Naive thymus-derived CD8-positive, alpha-beta T cell (primary cell): ENCODE results near the gene TTC28. TPM values are rescaled to one million over a fixed set of nuclear protein-coding genes. Genes with fewer than 3 reads are reported as not detected.

Experiments used
- ATAC-seq, 2 donors: fragments of 150-1000 bp; cut with Tn5 transposase in 1 of 2; sonication (Bioruptor Pico), chemical (Tn5 transposase) in 1 of 2; 1 replicate in 1 of 2; 2 replicates in 1 of 2; pipeline ENCODE4 v1.10.0; 2021; ENCODE audit warnings: mild to moderate bottlenecking in 2 of 2, moderate library complexity in 2 of 2
- POLR2A ChIA-PET: fragments of 350-600 bp; sonication (Branson Sonifier 250); formaldehyde crosslinking; loops from one replicate; lab custom pipeline; 2021; ENCODE audit warnings: antibody characterized with exemption; lab: Charles Lee
- DNase-seq, 10 donors: peaks; one replicate each; pipeline versions ENCODE4 v3.0.0 to v3.0.0-alpha.2; 2020 to 2022
- H3K27ac Mint-ChIP-seq, 10 donors: one replicate each; pipeline ENCODE4 v1.8.0; 2020 to 2022; ENCODE audit warnings: mild to moderate bottlenecking in 10 of 10, mixed read lengths in 10 of 10, moderate library complexity in 4 of 10, inconsistent platforms in 1 of 10
- H3K27me3 Mint-ChIP-seq, 5 donors: one replicate each; pipeline ENCODE4 v1.8.0; 2021 to 2022; ENCODE audit warnings: mixed read lengths in 5 of 5
- H3K36me3 Mint-ChIP-seq, 3 donors: one replicate each; pipeline ENCODE4 v1.8.0; 2020 to 2022; ENCODE audit warnings: mixed read lengths in 3 of 3, mild to moderate bottlenecking in 2 of 3, inconsistent platforms in 1 of 3
- H3K4me1 Mint-ChIP-seq, 4 donors: one replicate each; pipeline ENCODE4 v1.8.0; 2021 to 2022; ENCODE audit warnings: mixed read lengths in 4 of 4
- H3K4me3 Mint-ChIP-seq, 10 donors: one replicate each; pipeline ENCODE4 v1.8.0; 2020 to 2022; ENCODE audit warnings: mild to moderate bottlenecking in 10 of 10, mixed read lengths in 10 of 10, moderate library complexity in 6 of 10, inconsistent platforms in 1 of 10
- H3K9me3 Mint-ChIP-seq, 9 donors: one replicate each; pipeline ENCODE4 v1.8.0; 2020 to 2022; ENCODE audit warnings: mixed read lengths in 9 of 9, mild to moderate bottlenecking in 3 of 9, inconsistent platforms in 1 of 9, moderate library complexity in 1 of 9
- polyA plus RNA-seq, 3 donors: library from polyadenylated mRNA; unstranded; fragments of 300-500 nt; fragmentation: Illumina TruSeq; gene quantifications; one replicate each; pipeline ENCODE4 v1.2.3, GENCODE V29; 2021
- total RNA-seq, 8 experiments: library from RNA in 2 of 8; stranded (reverse) in 2 of 8; gene quantifications; one replicate each; pipeline ENCODE4 v1.2.3 and lab custom pipeline; 2021 to 2026

The TTC28 gene
- total and polyA plus RNA-seq, 5 experiments from 2014 or later = 0.44 to 6.4 (median 1.3) TPM

GRCh38 chr22:27975381-27976013, 704.1 kb downstream of the TTC28 start:
- H3K4me1 Mint-ChIP-seq = no peaks in the 10 kb centered on the region
- POLR2A ChIA-PET = no interaction called here
- no peak overlapping the region for H3K4me3 Mint-ChIP-seq
- H3K9me3 Mint-ChIP-seq = peaks cover 0 to 5% (median 1%) of the 10 kb centered on the region in 9 donors
- H3K27ac Mint-ChIP-seq = peak overlapping the region in 1 of 10 donors; percentile 6
- ATAC-seq = no peak
- no peaks in the 10 kb centered on the region for H3K27me3 Mint-ChIP-seq
- peaks cover 3 to 24% (median 8%) of the 10 kb centered on the region in 3 donors for H3K36me3 Mint-ChIP-seq
- DNase-seq = no peak

GRCh38 chr22:27973846-27974245, 705.8 kb downstream of the TTC28 start:
- Mint-ChIP-seq H3K9me3 (peaks cover 0 to 11% (median 2%) of the 10 kb centered on the region in 9 donors), H3K27me3 (no peaks in the 10 kb centered on the region), H3K27ac (no peak overlapping the region), H3K36me3 (peaks cover 14 to 36% (median 15%) of the 10 kb centered on the region in 3 donors), H3K4me1 (peaks cover 2 to 6% (median 3%) of the 10 kb centered on the region in 4 donors), H3K4me3 (no peak overlapping the region)
- POLR2A ChIA-PET = no interaction called here
- DNase-seq (no peak), ATAC-seq (no peak)

GRCh38 chr22:27972732-27973698, 706.6 kb downstream of the TTC28 start:
- ATAC-seq = no peak
- H3K27me3 Mint-ChIP-seq = no peaks in the 10 kb centered on the region
- peaks cover 15 to 34% (median 16%) of the 10 kb centered on the region in 3 donors for H3K36me3 Mint-ChIP-seq
- H3K4me3 Mint-ChIP-seq = no peak overlapping the region
- POLR2A ChIA-PET = no interaction called here
- H3K27ac Mint-ChIP-seq = peak overlapping the region in 1 of 10 donors; percentile 33
- H3K4me1 Mint-ChIP-seq = peaks cover 2 to 6% (median 3%) of the 10 kb centered on the region in 4 donors
- DNase-seq = no peak
- H3K9me3 Mint-ChIP-seq = peaks cover 0 to 11% (median 2%) of the 10 kb centered on the region in 9 donors

GRCh38 chr22:27971926-27972325, 707.7 kb downstream of the TTC28 start:
- Mint-ChIP-seq H3K4me3 (no peak overlapping the region), H3K27me3 (no peaks in the 10 kb centered on the region), H3K27ac (no peak overlapping the region), H3K4me1 (peaks cover 3 to 13% (median 5%) of the 10 kb centered on the region in 4 donors), H3K9me3 (peaks cover 0 to 11% (median 2%) of the 10 kb centered on the region in 9 donors), H3K36me3 (peaks cover 15 to 32% (median 17%) of the 10 kb centered on the region in 3 donors)
- ATAC-seq = no peak
- no peak for DNase-seq
- POLR2A ChIA-PET = no interaction called here

GRCh38 chr22:27970596-27971220, 708.9 kb downstream of the TTC28 start:
- no peak for ATAC-seq
- no peak for DNase-seq
- no peak overlapping the region for H3K4me3 Mint-ChIP-seq
- POLR2A ChIA-PET = no interaction called here
- no peaks in the 10 kb centered on the region for H3K27me3 Mint-ChIP-seq
- H3K27ac Mint-ChIP-seq = no peak overlapping the region
- H3K9me3 Mint-ChIP-seq = peaks cover 0 to 11% (median 2%) of the 10 kb centered on the region in 9 donors
- peaks cover 15 to 26% (median 17%) of the 10 kb centered on the region in 3 donors for H3K36me3 Mint-ChIP-seq
- H3K4me1 Mint-ChIP-seq = peaks cover 3 to 19% (median 7%) of the 10 kb centered on the region in 4 donors

- peaks cover 10 to 20% (median 17%) of the 10 kb centered on the region in 3 donors for H3K36me3 Mint-ChIP-seq
- peak overlapping the region in 2 of 10 donors; percentile 18 to 20 for H3K27ac Mint-ChIP-seq
- DNase-seq (no peak), ATAC-seq (no peak)
- peaks cover 0 to 11% (median 2%) of the 10 kb centered on the region in 9 donors for H3K9me3 Mint-ChIP-seq
- POLR2A ChIA-PET = interaction anchor here (0.5 kb wide), 1 partner anchor 15 kb away, joined by 5 read pairs; no protein-coding TSS in a partner anchor
- H3K4me3 Mint-ChIP-seq = no peak overlapping the region
- no peaks in the 10 kb centered on the region for H3K27me3 Mint-ChIP-seq
- H3K4me1 Mint-ChIP-seq = peaks cover 3 to 19% (median 7%) of the 10 kb centered on the region in 4 donors
Measured at GRCh38 chr22:27966168-27967064, 713.2 kb downstream of the TTC28 start.

GRCh38 chr22:27962268-27963044, 717.2 kb downstream of the TTC28 start:
- peaks cover 0 to 5% (median 3%) of the 10 kb centered on the region in 3 donors for H3K36me3 Mint-ChIP-seq
- H3K4me3 Mint-ChIP-seq = no peak overlapping the region
- ATAC-seq = no peak
- no peaks in the 10 kb centered on the region for H3K9me3 Mint-ChIP-seq
- DNase-seq = no peak
- H3K27ac Mint-ChIP-seq = no peak overlapping the region
- peaks cover 0 to 7% (median 3%) of the 10 kb centered on the region in 4 donors for H3K4me1 Mint-ChIP-seq
- H3K27me3 Mint-ChIP-seq = no peaks in the 10 kb centered on the region
- POLR2A ChIA-PET = no interaction called here

- DNase-seq (no peak), ATAC-seq (no peak)
- Mint-ChIP-seq H3K4me1 (peaks cover 0 to 6% (median 3%) of the 10 kb centered on the region in 4 donors), H3K4me3 (no peak overlapping the region), H3K9me3 (no peaks in the 10 kb centered on the region), H3K36me3 (peaks cover 0 to 8% (median 5%) of the 10 kb centered on the region in 3 donors), H3K27me3 (no peaks in the 10 kb centered on the region), H3K27ac (no peak overlapping the region)
- POLR2A ChIA-PET = no interaction called here
Measured at GRCh38 chr22:27961680-27962079, 718.0 kb downstream of the TTC28 start.

- H3K9me3 Mint-ChIP-seq = no peaks in the 10 kb centered on the region
- ATAC-seq (no peak), DNase-seq (no peak)
- H3K27me3 Mint-ChIP-seq = no peaks in the 10 kb centered on the region
- no peak overlapping the region for H3K27ac Mint-ChIP-seq
- peaks cover 0 to 8% (median 5%) of the 10 kb centered on the region in 3 donors for H3K36me3 Mint-ChIP-seq
- POLR2A ChIA-PET = no interaction called here
- no peak overlapping the region for H3K4me3 Mint-ChIP-seq
- peaks cover 0 to 4% (median 1%) of the 10 kb centered on the region in 4 donors for H3K4me1 Mint-ChIP-seq
Measured at GRCh38 chr22:27961182-27961581, 718.5 kb downstream of the TTC28 start.

- ATAC-seq = no peak
- H3K4me1 Mint-ChIP-seq = peaks cover 0 to 2% (median 0%) of the 10 kb centered on the region in 4 donors
- no peaks in the 10 kb centered on the region for H3K9me3 Mint-ChIP-seq
- POLR2A ChIA-PET = no interaction called here
- H3K4me3 Mint-ChIP-seq = no peak overlapping the region
- H3K36me3 Mint-ChIP-seq = peaks cover 0 to 8% (median 8%) of the 10 kb centered on the region in 3 donors
- H3K27me3 Mint-ChIP-seq = no peaks in the 10 kb centered on the region
- peak overlapping the region in 1 of 10 donors; percentile 5 for H3K27ac Mint-ChIP-seq
- no peak for DNase-seq
Measured at GRCh38 chr22:27959335-27960090, 720.1 kb downstream of the TTC28 start.
